AG10803 (cell line): ENCODE measurements around the gene GNG2.
A peak's percentile ranks its signal among the peaks of the same experiment; 100 is the strongest.

Source experiments
- DNase-seq: peaks from one replicate; pipeline ENCODE4 v3.0.0; 2010; ENCODE audit warnings: low read depth
- H3K4me3 ChIP-seq: 2 replicates; pipeline ENCODE4 v1.5.1; 2011; ENCODE audit warnings: mild to moderate bottlenecking, low read length, control low read depth
- TF ChIP-seq, protein P1 (sequence below): conservative IDR thresholded peaks from 2 replicates; pipeline ENCODE4 v1.5.1; 2011; ENCODE audit warnings: mild to moderate bottlenecking, low read length, control low read depth, inconsistent platforms

Gene GNG2

GRCh38 chr14:51873221-51873893 lies 12.9 kb downstream of the GNG2 start:
- no peak overlapping the region for H3K4me3 ChIP-seq
- TF ChIP-seq, protein P1, sequence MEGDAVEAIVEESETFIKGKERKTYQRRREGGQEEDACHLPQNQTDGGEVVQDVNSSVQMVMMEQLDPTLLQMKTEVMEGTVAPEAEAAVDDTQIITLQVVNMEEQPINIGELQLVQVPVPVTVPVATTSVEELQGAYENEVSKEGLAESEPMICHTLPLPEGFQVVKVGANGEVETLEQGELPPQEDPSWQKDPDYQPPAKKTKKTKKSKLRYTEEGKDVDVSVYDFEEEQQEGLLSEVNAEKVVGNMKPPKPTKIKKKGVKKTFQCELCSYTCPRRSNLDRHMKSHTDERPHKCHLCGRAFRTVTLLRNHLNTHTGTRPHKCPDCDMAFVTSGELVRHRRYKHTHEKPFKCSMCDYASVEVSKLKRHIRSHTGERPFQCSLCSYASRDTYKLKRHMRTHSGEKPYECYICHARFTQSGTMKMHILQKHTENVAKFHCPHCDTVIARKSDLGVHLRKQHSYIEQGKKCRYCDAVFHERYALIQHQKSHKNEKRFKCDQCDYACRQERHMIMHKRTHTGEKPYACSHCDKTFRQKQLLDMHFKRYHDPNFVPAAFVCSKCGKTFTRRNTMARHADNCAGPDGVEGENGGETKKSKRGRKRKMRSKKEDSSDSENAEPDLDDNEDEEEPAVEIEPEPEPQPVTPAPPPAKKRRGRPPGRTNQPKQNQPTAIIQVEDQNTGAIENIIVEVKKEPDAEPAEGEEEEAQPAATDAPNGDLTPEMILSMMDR, result no peak
- peak; percentile 97 for DNase-seq

GRCh38 chr14:51877810-51878209 lies 17.4 kb downstream of the GNG2 start:
- no peak overlapping the region for H3K4me3 ChIP-seq
- TF ChIP-seq, protein P1, result no peak
- no peak for DNase-seq

- no peak overlapping the region for H3K4me3 ChIP-seq
- no peak for DNase-seq
- TF ChIP-seq, protein P1, result no peak
Observed at GRCh38 chr14:51879170-51879569, 18.8 kb downstream of the GNG2 start.

DNA sequence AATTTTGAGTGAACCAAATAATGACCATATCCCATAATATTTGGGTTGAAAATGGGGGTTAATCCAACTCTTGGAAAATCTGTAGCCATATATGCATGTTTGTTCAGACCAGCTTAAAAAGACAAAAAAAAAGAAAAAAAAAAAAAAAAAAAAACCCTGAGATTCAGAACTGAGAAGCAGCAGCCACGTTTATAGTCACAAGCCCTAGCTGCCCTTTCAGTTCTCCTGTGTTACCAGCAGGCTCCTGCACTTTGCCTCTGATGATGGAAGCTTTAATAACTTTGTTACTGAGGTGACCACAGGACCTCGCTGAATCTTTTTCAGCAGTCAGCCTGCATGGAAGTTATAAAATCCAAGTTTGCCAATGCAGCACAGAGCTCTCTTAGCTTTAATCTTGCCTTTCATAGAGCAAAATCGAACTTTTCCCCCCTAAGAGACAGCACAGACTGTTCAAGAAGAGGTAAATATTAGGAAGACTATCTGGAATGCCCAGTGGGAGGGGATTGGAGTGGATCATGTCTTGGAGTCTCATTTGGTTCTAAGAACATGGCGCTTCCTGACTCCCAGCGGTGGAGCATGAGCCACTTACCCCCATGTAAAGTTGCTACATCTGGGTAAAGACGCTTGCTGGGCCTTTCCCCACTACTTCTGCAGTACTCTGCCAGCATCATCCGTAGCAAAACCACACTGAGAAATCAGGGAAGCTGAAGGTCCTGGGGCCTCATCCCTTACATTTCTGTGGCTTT lies 20.6 kb downstream of the GNG2 start:
- DNase-seq, result peak; percentile 92
- TF ChIP-seq, protein P1, result peak; percentile 26; the same call in 1 of the 2 replicates
- peak overlapping the region; percentile 1; the same call in 1 of the 2 replicates for H3K4me3 ChIP-seq

DNA sequence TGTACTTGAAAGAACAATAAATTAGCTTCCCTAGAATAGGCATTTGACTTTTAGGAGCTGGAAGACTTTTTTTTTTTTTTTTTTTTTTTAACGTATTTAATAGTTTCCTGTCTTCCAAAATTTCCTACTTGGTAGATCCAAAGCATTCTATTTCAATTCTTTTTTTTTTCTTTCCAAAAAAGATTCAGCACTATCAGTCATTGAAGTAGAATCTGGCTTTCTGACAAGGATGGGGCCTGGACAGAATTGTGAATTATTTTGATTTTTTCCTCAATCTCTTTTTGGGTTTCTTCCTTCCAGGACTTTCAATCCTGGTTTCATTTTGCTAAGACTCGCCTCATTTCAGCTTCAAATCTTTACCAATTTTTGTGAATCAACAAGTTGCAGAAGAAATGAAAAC lies 21.2 kb downstream of the GNG2 start:
- no peak for DNase-seq

DNA sequence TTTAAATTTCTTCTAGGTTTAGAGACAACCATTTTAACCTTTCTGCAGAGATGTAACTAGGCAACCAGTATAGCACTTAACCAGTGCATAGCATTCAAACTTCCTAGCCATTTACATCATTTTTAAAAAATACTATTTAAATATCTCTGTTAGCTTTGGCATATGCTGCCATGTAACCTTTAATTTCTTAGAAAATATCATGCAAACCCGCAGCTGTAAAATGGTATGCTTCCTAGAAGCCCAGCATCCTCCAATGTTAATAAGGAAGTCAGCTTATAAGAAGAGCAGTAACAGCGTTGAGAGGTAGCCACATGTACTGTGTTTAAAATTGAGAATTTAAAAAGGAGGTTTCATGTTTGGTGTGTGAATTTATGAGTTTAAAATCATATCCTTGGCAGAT lies 22.8 kb downstream of the GNG2 start:
- no peak for DNase-seq
- TF ChIP-seq, protein P1, result no peak
- no peak overlapping the region for H3K4me3 ChIP-seq

More for the DNA sequence above, 21.2 kb downstream of the GNG2 start:
- peak overlapping the region; percentile 35 for H3K4me3 ChIP-seq
- TF ChIP-seq, protein P1, result no peak
